LNCAP (cell line): ENCODE results near the gene TCFL5.

ENCODE experiments used
- TF ChIP-seq, protein P1 (sequence below): fragments of 450-650 bp; IDR thresholded peaks from 2 replicates; pipeline ENCODE4 v1.5.1; 2017; ENCODE audit warnings: mild to moderate bottlenecking

TCFL5 gene

DNA sequence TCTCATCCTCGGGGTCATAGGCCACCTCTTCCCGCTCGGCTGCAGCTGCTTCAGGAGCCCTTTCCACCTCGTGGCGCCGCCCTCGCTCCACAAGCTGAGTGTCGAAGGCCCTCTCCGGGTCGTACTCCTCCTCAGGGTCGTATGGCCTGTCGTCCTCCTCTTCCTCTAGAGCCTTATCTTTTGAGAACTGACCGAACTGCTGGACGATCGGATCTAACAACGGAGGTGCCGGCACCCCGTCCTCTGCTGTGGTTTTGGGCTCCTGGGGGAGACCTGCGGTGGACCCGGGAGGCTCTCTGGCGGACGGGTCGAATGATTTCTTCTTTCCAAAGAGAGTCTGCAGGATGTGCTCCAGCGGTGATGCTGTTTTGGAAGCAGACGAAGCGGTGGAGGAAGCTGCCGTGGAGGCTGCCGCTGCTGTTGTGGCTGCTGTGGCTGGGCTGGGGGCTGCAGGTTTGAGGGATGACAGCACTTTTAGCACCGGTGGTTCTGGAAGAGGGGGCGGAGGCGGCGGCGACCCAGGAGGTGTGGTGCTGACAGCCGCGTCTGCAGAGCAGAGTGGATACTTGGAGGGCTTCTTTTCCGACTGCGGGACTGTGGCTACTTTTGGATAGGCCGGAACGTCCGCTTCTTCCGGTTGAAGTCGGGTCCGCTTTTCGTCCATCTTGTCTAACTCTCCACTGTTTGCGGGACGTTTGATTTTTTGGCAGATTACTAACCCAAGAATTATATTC lies 20.2 kb upstream of the TCFL5 start:
- TF ChIP-seq, protein P1, sequence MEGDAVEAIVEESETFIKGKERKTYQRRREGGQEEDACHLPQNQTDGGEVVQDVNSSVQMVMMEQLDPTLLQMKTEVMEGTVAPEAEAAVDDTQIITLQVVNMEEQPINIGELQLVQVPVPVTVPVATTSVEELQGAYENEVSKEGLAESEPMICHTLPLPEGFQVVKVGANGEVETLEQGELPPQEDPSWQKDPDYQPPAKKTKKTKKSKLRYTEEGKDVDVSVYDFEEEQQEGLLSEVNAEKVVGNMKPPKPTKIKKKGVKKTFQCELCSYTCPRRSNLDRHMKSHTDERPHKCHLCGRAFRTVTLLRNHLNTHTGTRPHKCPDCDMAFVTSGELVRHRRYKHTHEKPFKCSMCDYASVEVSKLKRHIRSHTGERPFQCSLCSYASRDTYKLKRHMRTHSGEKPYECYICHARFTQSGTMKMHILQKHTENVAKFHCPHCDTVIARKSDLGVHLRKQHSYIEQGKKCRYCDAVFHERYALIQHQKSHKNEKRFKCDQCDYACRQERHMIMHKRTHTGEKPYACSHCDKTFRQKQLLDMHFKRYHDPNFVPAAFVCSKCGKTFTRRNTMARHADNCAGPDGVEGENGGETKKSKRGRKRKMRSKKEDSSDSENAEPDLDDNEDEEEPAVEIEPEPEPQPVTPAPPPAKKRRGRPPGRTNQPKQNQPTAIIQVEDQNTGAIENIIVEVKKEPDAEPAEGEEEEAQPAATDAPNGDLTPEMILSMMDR = no peak

DNA sequence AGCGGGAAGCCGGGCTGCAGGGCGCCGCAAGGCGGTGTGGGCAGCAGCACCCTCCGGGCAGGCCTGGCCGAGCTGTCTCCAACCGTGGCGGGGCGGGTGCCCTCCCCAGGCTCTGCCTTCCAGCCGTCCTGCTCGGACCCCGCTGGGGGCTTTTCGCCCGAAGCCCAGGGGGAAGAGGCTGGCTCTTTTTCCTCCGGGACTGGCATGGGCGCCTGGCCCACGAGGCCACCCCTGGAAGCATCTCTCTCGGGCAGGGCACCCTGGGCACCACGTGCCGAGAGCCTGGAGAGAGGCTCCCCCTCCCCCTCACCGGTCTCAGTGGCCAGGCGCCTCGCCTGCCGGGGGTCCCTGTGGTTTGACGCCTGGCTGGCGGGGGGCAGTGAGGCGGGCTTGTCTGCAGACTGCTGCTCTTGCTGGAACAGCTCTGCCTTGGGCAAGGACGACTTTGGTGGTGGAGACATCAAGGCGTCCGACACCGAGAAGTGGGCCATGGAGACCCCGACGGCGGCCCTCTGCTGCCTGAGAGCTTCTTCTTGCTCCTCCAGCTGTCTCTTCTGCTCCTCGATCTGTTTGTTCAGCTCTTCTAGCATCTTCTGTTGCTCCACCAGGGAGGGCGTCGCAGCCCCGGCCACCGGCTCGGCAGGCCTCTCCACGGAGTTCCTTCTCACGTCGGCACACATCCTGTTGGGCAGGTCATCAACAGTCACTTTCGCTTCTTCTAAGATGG lies 19.5 kb upstream of the TCFL5 start:
- TF ChIP-seq, protein P1 = no peak

DNA sequence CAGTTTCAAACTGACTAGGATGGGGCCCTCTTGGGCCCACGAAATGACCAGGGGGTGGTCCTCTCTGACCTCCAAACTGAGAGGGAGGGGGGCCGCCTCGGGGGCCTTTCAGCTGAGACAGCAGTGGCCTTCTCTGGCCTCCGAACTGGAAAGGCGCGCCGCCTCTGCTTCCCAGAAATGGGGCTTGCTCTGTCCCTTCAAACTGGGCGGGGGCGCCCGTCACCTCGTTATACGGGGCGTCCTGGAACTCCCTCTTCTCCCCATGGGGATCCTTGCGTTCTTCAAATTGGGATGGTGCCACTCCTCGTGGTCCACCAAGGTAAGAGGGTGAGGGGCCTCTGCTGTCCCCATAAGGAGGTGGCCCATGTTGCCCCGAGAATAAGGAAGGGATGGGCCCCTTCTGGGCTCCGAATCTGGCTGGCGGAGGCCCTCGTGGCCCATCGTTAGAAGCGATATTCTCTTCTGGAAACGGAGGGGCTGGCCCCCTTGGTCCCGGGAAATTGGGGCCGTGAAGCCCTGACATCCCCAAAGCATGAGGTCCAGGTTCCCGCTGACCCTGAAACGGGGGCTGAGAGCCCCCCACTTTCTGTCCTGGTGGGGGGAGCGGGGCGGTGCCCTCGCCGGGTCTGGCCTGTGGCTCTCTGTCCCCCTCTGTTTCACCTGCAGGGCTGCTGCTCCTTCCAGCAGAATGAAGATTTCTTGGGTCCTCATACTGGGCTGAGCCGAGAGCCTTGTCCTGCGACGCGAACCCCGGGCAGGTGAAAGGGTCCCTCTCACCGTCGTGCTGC lies 18.7 kb upstream of the TCFL5 start:
- TF ChIP-seq, protein P1 = no peak

DNA sequence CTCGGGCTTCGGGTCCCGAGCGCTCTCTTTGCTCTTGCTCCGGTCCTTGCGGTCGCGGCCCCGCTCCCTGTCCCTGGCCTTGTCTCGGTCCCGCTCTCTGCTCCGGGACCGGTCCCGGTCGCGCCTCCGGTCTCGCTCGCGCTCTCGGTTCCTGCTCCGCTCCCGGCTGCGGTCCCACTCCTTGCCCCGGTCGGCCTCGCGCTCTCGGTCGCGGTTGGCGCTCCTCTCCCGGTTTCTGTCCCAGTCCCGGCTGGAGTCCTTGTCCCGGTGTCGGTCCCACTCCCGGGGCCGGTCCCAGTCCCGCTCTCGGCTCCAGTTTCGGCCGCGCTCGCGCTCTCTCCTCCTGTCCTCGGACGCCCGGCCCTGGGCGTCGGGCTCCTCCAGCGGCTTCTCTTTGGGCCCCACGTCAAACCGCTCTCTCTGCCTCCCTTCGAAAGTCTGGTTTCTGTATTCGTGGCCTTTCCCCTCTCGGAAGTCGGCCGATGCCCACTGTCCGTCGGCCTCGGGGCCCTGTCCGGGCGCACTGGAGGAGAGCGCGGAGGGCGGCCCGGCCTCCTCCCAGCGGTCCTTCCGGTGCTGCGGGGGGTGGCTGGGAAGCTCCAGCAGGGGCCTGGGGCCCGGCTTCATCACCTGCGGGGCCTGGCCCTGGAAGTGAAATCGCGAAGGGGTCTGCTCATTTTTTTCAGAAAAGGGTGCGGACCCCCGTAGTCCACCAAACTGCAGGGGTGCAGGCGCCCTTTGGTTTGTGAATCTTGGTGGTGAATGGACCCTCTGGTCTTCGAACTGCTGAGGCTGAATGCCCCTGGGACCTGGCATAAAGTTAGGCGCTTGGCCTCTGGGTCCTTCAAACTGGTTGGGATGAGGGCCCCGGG lies 17.9 kb upstream of the TCFL5 start:
- TF ChIP-seq, protein P1 = no peak

DNA sequence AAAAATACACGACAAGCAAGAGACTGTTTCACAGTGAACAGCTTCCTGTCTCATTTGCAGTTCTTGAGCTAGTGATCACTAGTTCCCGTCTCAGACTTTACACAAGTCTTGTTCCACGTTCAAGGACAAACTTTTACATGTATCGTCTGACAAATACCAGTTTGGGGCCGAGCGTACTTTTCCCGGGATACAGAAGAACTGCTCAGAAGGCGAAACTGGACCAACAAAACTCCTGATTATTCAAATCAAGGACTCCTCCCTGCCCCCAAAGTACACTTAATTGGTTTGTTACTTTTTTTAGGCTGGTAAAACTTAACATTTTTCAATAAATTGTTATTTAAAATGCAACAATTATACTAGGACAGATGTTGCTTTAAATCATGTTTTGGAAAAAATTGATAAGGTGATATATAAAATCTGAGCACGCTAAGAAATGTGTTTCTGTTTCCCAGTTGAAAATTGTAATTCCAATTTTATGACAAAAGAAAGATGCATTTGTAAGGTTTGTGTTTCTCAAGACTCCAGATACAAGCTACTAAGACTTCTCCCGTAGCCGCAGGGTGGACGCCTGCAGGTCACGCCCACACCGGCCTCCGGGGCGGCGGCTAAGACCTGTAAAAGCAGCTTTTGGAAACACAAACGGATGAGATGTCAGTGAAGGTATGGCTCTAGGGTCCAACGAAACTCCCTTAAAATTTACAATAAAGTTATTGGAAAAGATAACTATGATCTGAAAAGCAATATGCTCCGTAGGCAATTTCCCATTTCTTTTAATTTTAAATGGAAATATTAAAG lies 16.8 kb upstream of the TCFL5 start:
- TF ChIP-seq, protein P1 = no peak

DNA sequence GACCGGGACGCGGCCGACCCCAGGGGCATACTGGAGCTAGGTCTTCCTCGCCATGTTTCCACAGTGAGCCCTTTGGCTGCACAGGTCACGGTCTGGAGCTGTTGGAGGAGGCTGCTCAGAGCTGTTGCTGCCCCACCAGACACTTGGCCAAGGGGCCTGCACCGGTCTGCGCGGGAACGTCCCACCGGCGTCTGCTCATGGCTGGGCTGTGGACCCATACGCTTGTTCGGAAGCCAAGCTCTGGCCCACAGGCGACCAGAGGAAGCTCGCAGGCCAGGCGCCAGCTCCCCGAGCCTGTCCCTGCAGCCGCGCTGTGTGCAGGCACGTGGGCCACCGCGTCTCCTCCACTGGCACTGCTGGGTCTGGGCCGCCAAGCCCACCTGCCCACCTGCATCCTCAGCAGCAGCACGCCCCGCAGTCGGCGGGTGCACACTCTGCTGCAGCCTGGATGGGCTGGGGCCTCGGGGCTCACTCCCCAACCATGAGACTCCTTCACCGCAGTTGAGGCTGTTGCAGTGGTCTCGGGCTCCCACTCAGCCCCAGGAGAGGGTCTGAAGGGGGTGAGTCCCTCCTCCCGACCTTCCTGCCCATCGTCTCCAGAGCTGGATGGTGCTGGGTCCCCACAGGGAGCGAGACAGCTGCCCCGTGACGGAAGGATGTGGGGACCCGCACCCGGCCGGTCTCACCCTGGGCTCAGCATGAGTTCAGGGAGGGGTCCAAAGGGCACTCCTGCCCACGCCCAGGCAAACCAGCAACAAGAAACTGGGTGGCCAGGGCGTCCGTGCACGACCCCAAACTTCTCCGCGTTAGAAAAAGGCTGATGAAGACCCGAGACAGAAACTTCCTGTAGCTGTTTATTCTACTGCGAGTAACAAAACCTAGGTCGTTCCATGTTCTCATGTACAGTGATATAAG lies 15.5 kb upstream of the TCFL5 start:
- TF ChIP-seq, protein P1 = no peak
